ENCODE data around the gene CTDSPL2. TPM values are rescaled to one million over a fixed set of nuclear protein-coding genes. Genes with fewer than 3 reads are reported as not detected.
"Not testable (repeated sequence)": the region's sequence is repeated elsewhere in the genome, so short reads cannot be mapped to it uniquely, and the experiment has no call there.

The CTDSPL2 gene
- total RNA-seq, 1 experiment from 2014 or later: 135 TPM

DNA sequence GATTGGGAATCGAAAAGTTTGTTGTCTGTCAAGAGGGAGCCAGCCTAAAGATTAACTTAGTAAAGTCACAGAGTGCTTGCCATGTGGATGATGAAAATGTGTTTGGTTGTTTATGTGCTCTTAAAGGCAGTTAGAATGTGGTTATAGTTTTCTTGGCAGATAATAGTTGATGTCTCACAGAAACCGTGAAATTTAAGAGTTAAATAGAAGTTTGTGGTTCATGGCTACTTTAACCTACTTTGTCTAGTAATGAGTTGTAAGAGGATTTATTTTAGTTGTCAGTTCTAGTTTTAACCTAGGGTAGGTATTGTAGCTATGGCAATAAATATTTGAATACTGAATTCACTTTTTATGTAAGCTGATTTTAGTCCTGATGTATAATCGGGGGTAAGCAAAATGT, 73.1 kb downstream of the CTDSPL2 start:
- Histone ChIP-seq H3K36me3 (peaks cover 68% of the 10 kb centered on the region), H3K4me1 (replicated peaks) (no peaks in the 10 kb centered on the region), H3K27me3 (replicated peaks) (no peaks in the 10 kb centered on the region), H3K27ac (no peak overlapping the region), H3K9me3 (replicated peaks) (no peaks in the 10 kb centered on the region), H3K4me3 (no peak overlapping the region)
- DNase-seq (ENCODE audit: low read depth in 1 of 2, low spot score in 2 of 2): no peak

DNA sequence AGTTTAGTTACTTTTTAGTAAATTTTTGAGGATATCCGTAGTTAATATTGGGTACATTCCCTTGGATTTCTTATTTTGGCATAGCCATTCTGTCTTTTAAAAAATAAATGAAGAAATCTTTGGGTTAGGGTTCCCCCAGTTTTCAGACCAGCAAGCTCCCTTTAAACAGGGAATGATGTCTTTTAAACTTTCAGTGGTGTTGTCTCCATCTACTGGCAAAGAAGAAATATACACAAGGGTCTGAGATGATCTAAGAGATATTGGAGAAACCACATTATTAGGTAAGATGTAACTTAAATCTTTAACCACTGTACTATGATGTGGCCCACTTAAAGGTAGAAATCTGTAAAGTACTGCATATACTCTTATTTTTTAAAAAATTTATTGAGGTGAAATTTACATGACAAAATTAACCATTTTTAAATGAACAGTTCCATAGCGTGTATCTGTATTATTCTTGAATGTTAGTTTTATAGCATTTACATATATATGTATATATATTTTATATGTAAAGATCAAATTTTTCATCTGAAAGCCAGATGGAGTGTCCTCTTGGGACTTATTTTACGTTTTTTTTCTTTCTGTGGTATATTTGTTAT, 74.4 kb downstream of the CTDSPL2 start:
- Histone ChIP-seq H3K27ac (no peak overlapping the region), H3K36me3 (peaks cover 68% of the 10 kb centered on the region), H3K4me3 (no peak overlapping the region), H3K4me1 (replicated peaks) (no peaks in the 10 kb centered on the region), H3K9me3 (replicated peaks) (no peaks in the 10 kb centered on the region), H3K27me3 (replicated peaks) (no peaks in the 10 kb centered on the region)
- DNase-seq (ENCODE audit: low read depth in 1 of 2, low spot score in 2 of 2): peak in 1 of 2 experiments; percentile 28

DNA sequence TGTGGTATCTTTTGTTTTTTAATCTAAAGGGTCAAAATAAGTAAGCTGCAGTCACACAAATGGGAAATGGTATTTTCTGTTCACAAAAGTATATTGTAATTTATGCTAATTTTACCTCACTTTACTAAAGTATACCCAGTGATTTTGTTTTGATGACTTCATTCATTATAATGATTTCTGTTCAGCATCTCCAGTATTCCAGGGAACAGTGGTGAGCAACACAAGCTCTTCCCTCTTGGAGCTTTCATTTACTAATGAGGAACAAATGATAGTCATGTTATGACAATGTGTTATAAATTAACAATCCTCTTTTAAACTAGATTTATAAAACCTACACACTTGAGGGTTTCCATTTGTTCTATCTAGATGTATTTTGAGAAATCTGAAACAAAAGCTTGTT, 89.0 kb downstream of the CTDSPL2 start:
- peaks cover 39% of the 10 kb centered on the region for H3K36me3 ChIP-seq
- no peaks in the 10 kb centered on the region for H3K4me1 ChIP-seq (replicated peaks)
- H3K27me3 ChIP-seq (replicated peaks): no peaks in the 10 kb centered on the region
- H3K9me3 ChIP-seq (replicated peaks): no peaks in the 10 kb centered on the region
- H3K27ac ChIP-seq: no peak overlapping the region
- no peak overlapping the region for H3K4me3 ChIP-seq
- no peak for DNase-seq (ENCODE audit: low read depth in 1 of 2, low spot score in 2 of 2)

DNA sequence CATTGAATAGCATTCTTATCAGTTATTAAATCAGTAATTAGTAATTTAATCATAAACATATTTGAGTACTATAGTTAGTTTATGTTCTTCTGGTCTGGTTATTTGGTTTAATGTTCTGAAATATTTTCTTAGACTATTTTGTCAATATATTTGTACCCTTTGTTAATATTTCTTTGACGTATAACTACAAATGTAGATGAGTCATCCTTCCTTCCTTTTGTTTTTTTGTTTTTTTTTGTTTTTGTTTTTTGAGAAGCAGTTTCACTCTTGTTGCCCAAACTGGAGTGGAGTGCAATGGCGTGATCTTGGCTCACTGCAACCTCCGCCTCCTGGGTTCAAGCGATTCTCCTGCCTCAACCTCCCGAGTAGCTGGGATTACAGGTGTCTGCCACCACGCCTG, 92.1 kb downstream of the CTDSPL2 start:
- DNase-seq (ENCODE audit: low read depth in 1 of 2, low spot score in 2 of 2): no peak
- Histone ChIP-seq H3K4me1 (replicated peaks) (no peaks in the 10 kb centered on the region), H3K36me3 (peaks cover 59% of the 10 kb centered on the region), H3K27ac (no peak overlapping the region), H3K4me3 (no peak overlapping the region), H3K9me3 (replicated peaks) (no peaks in the 10 kb centered on the region), H3K27me3 (replicated peaks) (no peaks in the 10 kb centered on the region)

DNA sequence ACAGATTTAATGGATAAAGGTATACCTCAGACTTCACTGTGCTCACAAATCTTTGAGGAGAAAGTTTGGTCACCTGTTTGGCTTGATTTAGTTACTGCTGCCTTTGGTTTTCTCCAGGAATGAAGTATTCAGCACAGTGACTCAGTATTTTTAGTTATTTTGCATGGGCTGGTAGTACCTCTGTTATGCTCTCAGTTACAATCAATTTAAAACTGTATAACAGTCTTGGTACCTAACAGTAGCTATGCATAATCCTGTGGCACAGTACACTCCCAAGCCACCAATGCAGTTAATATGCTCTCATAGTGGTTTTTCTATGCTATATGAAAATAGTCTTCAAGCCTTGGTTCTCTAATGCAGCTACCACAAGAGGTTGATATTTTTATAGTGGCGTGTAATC, 97.6 kb downstream of the CTDSPL2 start:
- Histone ChIP-seq H3K9me3 (replicated peaks) (no peaks in the 10 kb centered on the region), H3K36me3 (peaks cover 43% of the 10 kb centered on the region), H3K4me1 (replicated peaks) (no peaks in the 10 kb centered on the region), H3K27me3 (replicated peaks) (no peaks in the 10 kb centered on the region), H3K4me3 (no peak overlapping the region), H3K27ac (no peak overlapping the region)
- no peak for DNase-seq (ENCODE audit: low read depth in 1 of 2, low spot score in 2 of 2)

DNA sequence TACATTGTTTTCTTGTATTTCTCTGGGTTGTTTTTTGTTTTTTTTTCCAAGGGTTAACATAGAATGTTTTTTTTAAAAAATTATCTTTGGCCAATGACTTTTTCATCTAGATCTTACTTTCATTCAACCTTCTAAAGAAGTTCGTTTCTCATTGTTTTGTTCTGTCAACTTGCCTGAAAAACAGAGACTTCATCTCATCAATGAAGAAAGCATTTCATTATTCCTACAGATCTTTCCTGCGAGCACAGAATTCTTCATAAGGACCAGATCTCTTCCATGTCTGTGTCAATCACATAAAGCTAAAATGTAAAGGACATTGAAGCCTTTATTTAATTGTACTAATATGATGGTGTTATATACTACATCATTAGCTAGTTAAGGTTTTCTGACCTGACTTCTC, 99.8 kb downstream of the CTDSPL2 start:
- Histone ChIP-seq H3K27ac (no peak overlapping the region), H3K4me1 (replicated peaks) (no peaks in the 10 kb centered on the region), H3K27me3 (replicated peaks) (no peaks in the 10 kb centered on the region), H3K36me3 (peaks cover 31% of the 10 kb centered on the region), H3K4me3 (no peak overlapping the region), H3K9me3 (replicated peaks) (no peaks in the 10 kb centered on the region)
- no peak for DNase-seq (ENCODE audit: low read depth in 1 of 2, low spot score in 2 of 2)

DNA sequence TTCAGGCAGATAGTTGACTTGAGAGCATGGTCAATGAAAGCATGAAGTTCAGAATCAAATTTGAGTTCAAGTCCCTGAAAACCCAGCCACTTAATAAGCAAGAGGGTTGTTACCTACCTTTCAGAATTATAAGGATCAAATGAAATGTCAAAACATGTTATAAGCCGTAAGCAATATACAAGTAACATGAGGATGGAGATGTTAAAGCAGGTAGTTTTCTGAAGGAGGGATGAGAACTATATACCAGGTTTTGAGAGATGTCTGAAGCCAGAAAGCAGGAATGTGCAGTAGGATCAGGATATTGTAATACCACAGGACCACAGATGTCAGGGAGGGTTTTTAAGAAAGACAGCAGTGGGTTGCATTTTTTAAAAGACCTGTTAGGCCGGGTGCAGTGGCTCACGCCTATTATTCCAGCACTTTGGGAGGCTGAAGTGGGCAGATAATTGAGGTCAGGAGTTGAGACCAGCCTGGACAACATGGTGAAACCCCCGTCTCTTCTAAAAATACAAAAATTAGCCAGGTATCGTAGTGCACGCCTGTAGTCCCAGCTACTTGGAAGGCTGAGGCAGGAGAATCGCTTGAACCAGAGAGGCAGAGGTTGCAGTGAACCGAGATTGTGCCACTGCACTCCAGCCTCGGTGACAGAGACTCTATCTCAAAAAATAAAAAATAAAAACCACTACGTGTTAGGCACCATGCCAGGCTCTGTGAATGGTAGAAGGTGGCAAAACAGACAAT, 102.6 kb downstream of the CTDSPL2 start:
- no peak for DNase-seq (ENCODE audit: low read depth in 1 of 2, low spot score in 2 of 2)
- H3K9me3 ChIP-seq (replicated peaks): no peaks in the 10 kb centered on the region
- no peak overlapping the region for H3K4me3 ChIP-seq
- H3K27me3 ChIP-seq (replicated peaks): no peaks in the 10 kb centered on the region
- no peaks in the 10 kb centered on the region for H3K4me1 ChIP-seq (replicated peaks)
- H3K36me3 ChIP-seq: peaks cover 14% of the 10 kb centered on the region
- H3K27ac ChIP-seq: no peak overlapping the region

DNA sequence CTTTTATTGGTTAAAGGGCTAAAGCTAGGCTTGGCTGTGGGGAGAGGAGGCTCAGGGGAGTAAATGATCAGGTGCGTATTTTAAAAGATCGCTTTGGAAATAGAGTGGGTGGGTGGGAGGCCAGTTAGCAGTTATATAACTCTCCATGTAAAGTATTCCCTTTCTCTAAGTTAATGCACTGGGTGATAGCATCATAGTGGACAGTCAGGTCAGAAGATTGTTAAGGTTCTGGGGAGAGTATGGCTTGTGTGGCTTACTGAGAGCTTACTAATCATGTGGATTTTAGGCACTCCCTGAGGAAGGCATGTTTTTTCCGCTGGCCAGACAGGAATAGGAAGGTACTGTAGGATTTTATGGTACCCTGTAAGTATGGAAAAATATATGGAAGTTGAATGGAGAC, 103.2 kb downstream of the CTDSPL2 start:
- H3K4me3 ChIP-seq: no peak overlapping the region
- no peaks in the 10 kb centered on the region for H3K27me3 ChIP-seq (replicated peaks)
- H3K9me3 ChIP-seq (replicated peaks): no peaks in the 10 kb centered on the region
- peaks cover 12% of the 10 kb centered on the region; the same call in 1 of the 2 replicates for H3K36me3 ChIP-seq
- H3K27ac ChIP-seq: no peak overlapping the region
- DNase-seq (ENCODE audit: low read depth in 1 of 2, low spot score in 2 of 2): no peak
- H3K4me1 ChIP-seq (replicated peaks): peaks cover 2% of the 10 kb centered on the region

DNA sequence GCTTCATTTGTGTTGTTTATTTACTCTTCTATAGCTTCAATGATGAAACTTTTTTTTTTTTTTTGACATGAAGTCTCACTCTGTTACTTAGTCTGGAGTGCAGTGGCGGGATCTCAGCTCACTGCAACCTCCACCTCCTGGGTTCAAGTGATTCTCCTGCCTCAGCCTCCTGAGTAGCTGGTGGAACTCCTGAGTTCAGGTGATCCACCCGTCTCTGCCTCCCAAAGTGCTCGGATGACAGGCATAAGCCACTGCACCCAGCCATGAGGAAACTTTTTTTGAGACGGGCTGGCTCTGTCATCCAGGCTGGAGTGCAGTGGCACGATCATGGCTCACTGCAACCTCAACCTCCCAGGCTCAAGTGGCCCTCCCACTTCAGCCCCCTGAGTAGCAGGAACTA, 104.8 kb downstream of the CTDSPL2 start:
- not testable (repeated sequence) for DNase-seq (ENCODE audit: low read depth in 1 of 2, low spot score in 2 of 2); H3K36me3 ChIP-seq; H3K27ac ChIP-seq

DNA sequence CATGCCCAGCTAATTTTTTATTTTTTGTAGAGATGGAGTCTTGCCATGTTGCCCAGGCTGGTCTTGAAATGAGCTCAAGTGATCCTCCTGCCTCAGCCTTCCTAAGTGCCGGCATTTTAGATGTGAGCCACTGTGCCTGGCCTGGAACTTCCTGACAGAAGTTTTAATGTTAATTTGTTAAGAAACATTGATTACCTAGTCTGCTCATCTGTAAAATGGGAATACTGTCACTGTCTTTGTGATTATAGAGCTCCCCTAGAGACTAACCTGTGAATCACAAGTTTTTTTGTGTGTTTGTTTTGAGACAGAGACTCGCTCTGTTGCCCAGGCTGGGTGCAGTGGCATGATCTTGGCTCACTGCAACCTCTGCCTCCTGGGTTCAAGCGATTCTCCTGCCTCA, 105.3 kb downstream of the CTDSPL2 start:
- DNase-seq (ENCODE audit: low read depth in 1 of 2, low spot score in 2 of 2): no peak
- Histone ChIP-seq H3K27ac (no peak overlapping the region), H3K4me1 (replicated peaks) (peaks cover 5% of the 10 kb centered on the region), H3K4me3 (no peak overlapping the region), H3K36me3 (peaks cover 11% of the 10 kb centered on the region), H3K9me3 (replicated peaks) (no peaks in the 10 kb centered on the region), H3K27me3 (replicated peaks) (no peaks in the 10 kb centered on the region)

More for the DNA sequence above, 104.8 kb downstream of the CTDSPL2 start:
- H3K27me3 ChIP-seq (replicated peaks); H3K9me3 ChIP-seq (replicated peaks); H3K4me3 ChIP-seq; H3K4me1 ChIP-seq (replicated peaks): not testable (repeated sequence)

DNA sequence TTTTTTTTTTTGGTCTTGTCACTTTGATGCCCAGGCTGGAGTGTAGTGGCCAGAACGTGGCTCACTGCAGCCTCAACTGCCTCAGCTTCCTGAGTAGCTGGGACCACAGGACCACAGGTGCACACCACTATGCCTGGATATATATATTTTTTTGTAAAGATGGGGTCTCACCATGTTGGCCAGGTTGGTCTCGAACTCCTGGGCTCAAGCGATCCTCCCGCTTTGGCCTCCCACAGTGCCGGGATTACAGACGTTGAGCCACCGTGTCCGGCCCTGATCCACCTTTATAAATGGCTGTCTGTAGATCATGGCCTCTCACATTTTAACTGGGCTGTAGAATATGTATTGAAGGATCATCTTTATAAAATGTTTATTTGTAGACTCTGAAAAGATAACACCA, 107.7 kb downstream of the CTDSPL2 start:
- peaks cover 10% of the 10 kb centered on the region for H3K4me1 ChIP-seq (replicated peaks)
- no peak for DNase-seq (ENCODE audit: low read depth in 1 of 2, low spot score in 2 of 2)
- H3K9me3 ChIP-seq (replicated peaks): no peaks in the 10 kb centered on the region
- no peak overlapping the region for H3K27ac ChIP-seq
- H3K36me3 ChIP-seq: peaks cover 21% of the 10 kb centered on the region
- H3K4me3 ChIP-seq: no peak overlapping the region
- H3K27me3 ChIP-seq (replicated peaks): no peaks in the 10 kb centered on the region

DNA sequence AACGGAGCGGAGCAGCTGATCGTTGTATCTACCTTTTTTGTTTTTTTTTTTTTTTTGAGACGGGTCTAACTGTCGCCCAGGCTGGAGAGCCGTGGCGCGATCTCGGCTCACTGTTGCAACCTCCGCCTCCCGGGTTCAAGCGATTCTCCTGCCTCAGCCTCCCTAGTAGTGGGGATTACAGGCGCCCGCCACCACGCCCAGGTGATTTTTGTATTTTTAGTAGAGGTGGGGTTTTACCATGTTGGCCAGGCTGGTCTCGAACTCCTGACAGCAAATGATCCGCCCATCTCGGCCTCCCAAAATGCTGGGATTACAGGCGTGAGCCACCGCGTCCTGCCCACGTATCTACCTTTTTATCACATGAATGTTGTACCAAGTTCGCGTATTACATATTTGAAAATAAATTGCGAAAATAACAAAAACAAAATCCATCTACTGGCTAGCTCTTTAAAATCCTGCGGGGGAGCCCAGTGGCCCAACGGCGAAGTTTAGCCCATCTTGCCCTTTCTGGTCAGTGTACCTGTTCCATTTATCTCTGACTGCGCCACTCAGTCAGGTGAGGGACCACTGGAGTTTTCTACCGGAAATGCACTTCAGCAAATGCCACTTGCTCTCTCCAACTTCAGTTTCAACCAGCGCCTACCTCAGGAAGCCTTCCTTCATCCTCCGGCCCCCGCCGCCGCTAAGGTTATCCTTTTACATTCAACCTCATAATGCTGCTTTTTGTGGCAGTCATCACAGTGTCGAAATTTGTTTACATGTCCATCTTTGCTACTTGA, 108.3 kb downstream of the CTDSPL2 start:
- Histone ChIP-seq H3K9me3 (replicated peaks) (no peaks in the 10 kb centered on the region), H3K36me3 (peaks cover 24% of the 10 kb centered on the region), H3K27me3 (replicated peaks) (no peaks in the 10 kb centered on the region), H3K4me3 (peak overlapping the region; percentile 87), H3K4me1 (replicated peaks) (peaks cover 11% of the 10 kb centered on the region), H3K27ac (peak overlapping the region; percentile 75)
- no peak for DNase-seq (ENCODE audit: low read depth in 1 of 2, low spot score in 2 of 2)

DNA sequence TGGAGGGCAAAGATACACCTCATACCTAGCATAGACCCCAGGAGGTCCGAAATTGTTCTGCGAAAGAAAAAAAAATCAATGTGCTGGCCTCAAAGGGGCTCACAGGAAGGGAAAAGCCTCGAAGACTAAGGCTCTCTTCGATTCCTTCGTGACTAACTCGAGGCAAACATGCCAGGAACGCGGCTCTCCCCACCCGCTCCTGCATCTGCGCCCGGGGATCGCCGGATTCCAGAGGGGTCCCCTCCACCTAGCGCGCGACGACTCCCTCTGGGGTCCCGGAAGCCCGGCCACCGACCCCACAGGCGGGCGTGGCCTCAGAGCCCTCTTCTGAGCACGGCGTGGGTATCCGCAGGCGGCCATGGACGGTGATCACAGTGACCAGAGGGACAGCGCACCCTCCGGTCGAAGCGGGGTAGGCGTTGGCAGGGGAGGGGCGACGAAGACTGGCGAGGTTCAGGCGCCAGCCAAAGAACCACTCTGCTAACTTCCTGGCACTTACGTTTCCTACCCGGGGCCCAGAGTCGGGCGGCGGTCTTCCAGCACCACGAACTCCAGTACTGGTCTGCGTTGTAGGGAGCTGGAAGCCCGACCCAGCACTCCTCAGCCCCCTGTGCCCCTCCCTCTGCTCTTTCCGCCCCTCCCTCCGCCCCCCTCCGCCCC, 109.0 kb downstream of the CTDSPL2 start:
- peak; percentile 91 to 97 for DNase-seq (ENCODE audit: low read depth in 1 of 2, low spot score in 2 of 2)
- H3K27me3 ChIP-seq (replicated peaks): no peaks in the 10 kb centered on the region
- H3K4me1 ChIP-seq (replicated peaks): peaks cover 18% of the 10 kb centered on the region
- peak overlapping the region; percentile 75 for H3K27ac ChIP-seq
- H3K9me3 ChIP-seq (replicated peaks): no peaks in the 10 kb centered on the region
- peak overlapping the region; percentile 87 for H3K4me3 ChIP-seq
- peaks cover 31% of the 10 kb centered on the region for H3K36me3 ChIP-seq

Measured in SJSA1 (cell line).